OCI-LY7 (cell line): Measurements from ENCODE around the gene UBE2E1. TPM values are rescaled to one million over a fixed set of nuclear protein-coding genes. Genes with fewer than 3 reads are reported as not detected.

Experiments used
- BruUV-seq: library from RNA; stranded (reverse); fragments of 400-500 nt; replicated peaks from 2 replicates; lab custom pipeline; 2021; lab: Mats Ljungman, UMichigan
- CTCF ChIA-PET: fragments of 300-600 bp; sonication (Branson Sonifier 250); formaldehyde crosslinking; loops from one replicate; lab custom pipeline; 2022; ENCODE audit warnings: antibody characterized with exemption; ENCODE audit not compliant: unreplicated experiment; lab: Charles Lee
- POLR2A ChIA-PET: fragments of 300-600 bp; sonication (Branson Sonifier 250); formaldehyde crosslinking; loops from one replicate; lab custom pipeline; 2022; ENCODE audit warnings: antibody characterized with exemption; lab: Charles Lee
- DNase-seq: peaks from one replicate; pipeline ENCODE4 v3.0.0-alpha.2; 2015; ENCODE audit warnings: low spot score
- H2AFZ ChIP-seq: fragments of 200-600 bp; sonication (generic), shearing (Covaris generic); 2 replicates; pipeline ENCODE4 v1.6.1; 2014; ENCODE audit warnings: mild to moderate bottlenecking, antibody characterized with exemption, low read length, moderate library complexity
- H3K27ac ChIP-seq: fragments of 200-600 bp; sonication (generic); 2 replicates; pipeline ENCODE4 v1.5.1; 2014; ENCODE audit warnings: mixed run types, low read depth, mild to moderate bottlenecking, moderate library complexity, low read length, inconsistent platforms; ENCODE audit not compliant: poor library complexity, severe bottlenecking
- H3K36me3 ChIP-seq: fragments of 200-600 bp; sonication (generic); 2 replicates; pipeline ENCODE4 v1.6.1; 2014; ENCODE audit warnings: mild to moderate bottlenecking, antibody characterized with exemption, low read length, moderate library complexity, mixed read lengths; ENCODE audit not compliant: insufficient read depth
- H3K4me1 ChIP-seq: fragments of 200-600 bp; sonication (generic); 2 replicates; pipeline ENCODE4 v1.5.1; 2014; ENCODE audit warnings: mild to moderate bottlenecking, low read length; ENCODE audit not compliant: insufficient read depth, poor library complexity, severe bottlenecking
- H3K4me2 ChIP-seq: fragments of 200-600 bp; sonication (generic); 2 replicates; pipeline ENCODE4 v1.6.1; 2014; ENCODE audit warnings: mild to moderate bottlenecking, low read length
- H3K4me3 ChIP-seq: fragments of 200-600 bp; sonication (generic); 2 replicates; pipeline ENCODE4 v1.5.1; 2014; ENCODE audit warnings: mild to moderate bottlenecking, low read depth, low read length; ENCODE audit not compliant: poor library complexity, severe bottlenecking
- H3K79me2 ChIP-seq: fragments of 200-600 bp; sonication (generic); 2 replicates; pipeline ENCODE4 v1.6.1; 2016; ENCODE audit warnings: low read depth, mild to moderate bottlenecking, low read length, moderate library complexity, mixed read lengths; ENCODE audit not compliant: insufficient read depth
- H3K9me2 ChIP-seq: fragments of 200-600 bp; sonication (generic); 2 replicates; pipeline ENCODE4 v1.6.1; 2016; ENCODE audit warnings: mild to moderate bottlenecking, low read length, mixed read lengths; ENCODE audit not compliant: insufficient read depth
- H3K9me3 ChIP-seq: fragments of 200-600 bp; sonication (generic); 2 replicates; pipeline ENCODE4 v1.6.1; 2014; ENCODE audit warnings: mild to moderate bottlenecking, mixed run types, low read length, mixed read lengths
- H4K20me1 ChIP-seq: fragments of 200-600 bp; sonication (generic); 2 replicates; pipeline ENCODE4 v1.6.1; 2014; ENCODE audit warnings: mild to moderate bottlenecking, antibody characterized with exemption, low read length, moderate library complexity, mixed read lengths; ENCODE audit not compliant: insufficient read depth
- CTCF ChIP-seq: fragments of 200-600 bp; sonication (generic); conservative IDR thresholded peaks from 2 replicates; pipeline ENCODE4 v1.5.1; 2014; ENCODE audit warnings: mild to moderate bottlenecking, antibody characterized with exemption, low read length, moderate library complexity, mixed read lengths
- EZH2phosphoT487 ChIP-seq: fragments of 200-600 bp; sonication (generic); IDR thresholded peaks from 2 replicates; pipeline ENCODE4 v1.6.1; 2018; ENCODE audit warnings: low read depth, borderline replicate concordance, mild to moderate bottlenecking, mixed run types, antibody characterized with exemption, low read length, moderate library complexity, mixed read lengths
- intact Hi-C: fragments of 100-400 bp; cut with micrococcal nuclease; formaldehyde crosslinking; loops from one replicate; pipeline ENCODE4 v1.10.0; 2022; ENCODE audit not compliant: unreplicated experiment
- total RNA-seq, 2 experiments: library from RNA; depleted of rRNA in 1 of 2; stranded (reverse); fragments of >200 nt in 1 of 2; shearing (Covaris generic) in 1 of 2; gene quantifications; 2 replicates each; pipeline ENCODE4 v1.2.3, GENCODE V29; 2014 to 2022

UBE2E1 gene
- total RNA-seq, 2 experiments from 2014 or later = 126 to 142 TPM

GRCh38 chr3:23835802-23836201, 30.0 kb downstream of the UBE2E1 start:
- TF ChIP-seq EZH2phosphoT487 = no peak
- TF ChIP-seq CTCF = no peak
- Histone ChIP-seq H2AFZ (no peak overlapping the region), H3K27ac (no peak overlapping the region), H3K9me2 (no peaks in the 10 kb centered on the region), H3K4me3 (no peak overlapping the region), H3K36me3 (no peaks in the 10 kb centered on the region; the same call in 1 of the 2 replicates), H3K4me1 (peaks cover 22% of the 10 kb centered on the region), H3K79me2 (peaks cover 76% of the 10 kb centered on the region; the same call in 1 of the 2 replicates), H4K20me1 (peaks cover 32% of the 10 kb centered on the region), H3K4me2 (no peak overlapping the region), H3K9me3 (no peaks in the 10 kb centered on the region)
- DNase-seq = no peak
- BruUV-seq = no TSS peak
- ChIA-PET CTCF (no interaction called here), POLR2A (interaction anchor here (0.6 to 2.8 kb wide), 10 partner anchors 9 to 185 kb away, joined by 3 to 25 read pairs (median 4); no protein-coding TSS in a partner anchor)
- intact Hi-C loops = no loop called here

- CTCF ChIA-PET = no interaction called here
- H3K4me2 ChIP-seq = no peak overlapping the region
- peaks cover 22% of the 10 kb centered on the region for H3K4me1 ChIP-seq
- DNase-seq = no peak
- peaks cover 2% of the 10 kb centered on the region for H3K36me3 ChIP-seq
- POLR2A ChIA-PET = interaction anchor here (0.5 to 2.8 kb wide), 11 partner anchors 10 to 616 kb away, joined by 3 to 25 read pairs (median 4); no protein-coding TSS in a partner anchor
- no peak for TF ChIP-seq EZH2phosphoT487
- no peak for TF ChIP-seq CTCF
- no peaks in the 10 kb centered on the region for H3K9me2 ChIP-seq
- no peak overlapping the region for H3K4me3 ChIP-seq
- H4K20me1 ChIP-seq = peaks cover 33% of the 10 kb centered on the region
- intact Hi-C loops = no loop called here
- H3K79me2 ChIP-seq = peaks cover 79% of the 10 kb centered on the region; the same call in 1 of the 2 replicates
- H3K27ac ChIP-seq = no peak overlapping the region
- no TSS peak for BruUV-seq
- H3K9me3 ChIP-seq = no peaks in the 10 kb centered on the region
- no peak overlapping the region for H2AFZ ChIP-seq
These were observed 30.9 kb downstream of the UBE2E1 start for GRCh38 chr3:23836536-23837230.

- Histone ChIP-seq H2AFZ (no peak overlapping the region), H4K20me1 (peaks cover 29% of the 10 kb centered on the region), H3K4me2 (no peak overlapping the region), H3K36me3 (peaks cover 4% of the 10 kb centered on the region), H3K9me2 (no peaks in the 10 kb centered on the region), H3K4me1 (peaks cover 22% of the 10 kb centered on the region), H3K79me2 (peaks cover 80% of the 10 kb centered on the region; the same call in 1 of the 2 replicates), H3K9me3 (no peaks in the 10 kb centered on the region), H3K4me3 (no peak overlapping the region), H3K27ac (no peak overlapping the region)
- no peak for TF ChIP-seq CTCF
- no peak for TF ChIP-seq EZH2phosphoT487
- no TSS peak for BruUV-seq
- ChIA-PET POLR2A (interaction anchor here (1.1 to 2.8 kb wide), 8 partner anchors 8 to 29 kb away, joined by 3 to 25 read pairs (median 5); no protein-coding TSS in a partner anchor), CTCF (no interaction called here)
- intact Hi-C loops = no loop called here
- DNase-seq = no peak
These were observed 31.5 kb downstream of the UBE2E1 start for GRCh38 chr3:23837286-23837685.
